IPS-11a (cell line): ENCODE data around the gene GGA1.

Source experiments
- H3K4me3 ChIP-seq: one replicate; pipeline ENCODE4 v1.5.1; 2013; ENCODE audit warnings: low read depth, low read length, control low read depth

Gene GGA1

GRCh38 chr22:37608477-37609239, at the start of gene GGA1:
Gene GGA1, plus strand, starts transcription at chr22:37608834. Its CDS starts 27 bp downstream, at chr22:37608861.
- peak within 1 kb of the TSS; percentile 91 for H3K4me3 ChIP-seq

GRCh38 chr22:37559521-37559900, 49.1 kb upstream of the GGA1 start:
- no peak overlapping the region for H3K4me3 ChIP-seq

- H3K4me3 ChIP-seq, result peak within 1 kb of the TSS; percentile 54
Observed at GRCh38 chr22:37559901-37560607, 48.6 kb upstream of the GGA1 start, which contains the start of gene CDC42EP1. Gene CDC42EP1, plus strand, starts transcription at chr22:37560480. Its CDS starts 5,870 bp downstream, at chr22:37566350.

- peak overlapping the region; percentile 54 for H3K4me3 ChIP-seq
Observed at GRCh38 chr22:37560608-37561211, 47.9 kb upstream of the GGA1 start.

- H3K4me3 ChIP-seq, result peak overlapping the region; percentile 54
Observed at GRCh38 chr22:37561212-37562048, 47.2 kb upstream of the GGA1 start.

- no peak overlapping the region for H3K4me3 ChIP-seq
Observed at GRCh38 chr22:37562049-37562875, 46.4 kb upstream of the GGA1 start.

- no peak overlapping the region for H3K4me3 ChIP-seq
Observed at GRCh38 chr22:37563153-37564081, 45.2 kb upstream of the GGA1 start.

- H3K4me3 ChIP-seq, result no peak overlapping the region
Observed at GRCh38 chr22:37564111-37564711, 44.4 kb upstream of the GGA1 start.

GRCh38 chr22:37565830-37566229, 42.8 kb upstream of the GGA1 start:
- no peak overlapping the region for H3K4me3 ChIP-seq

- no peak overlapping the region for H3K4me3 ChIP-seq
Observed at GRCh38 chr22:37566329-37566837, 42.3 kb upstream of the GGA1 start.

- no peak overlapping the region for H3K4me3 ChIP-seq
Observed at GRCh38 chr22:37566903-37567798, 41.5 kb upstream of the GGA1 start.

GRCh38 chr22:37568012-37568411, 40.6 kb upstream of the GGA1 start:
- H3K4me3 ChIP-seq, result no peak overlapping the region

- H3K4me3 ChIP-seq, result no peak overlapping the region
Observed at GRCh38 chr22:37568448-37569008, 40.1 kb upstream of the GGA1 start.

GRCh38 chr22:37569009-37569920, 39.4 kb upstream of the GGA1 start:
- no peak overlapping the region for H3K4me3 ChIP-seq

- no peak overlapping the region for H3K4me3 ChIP-seq
Observed at GRCh38 chr22:37569921-37570660, 38.5 kb upstream of the GGA1 start.
